ENCODE measurements around the gene VEPH1.

- TF ChIP-seq CTCF (IDR thresholded peaks at IDR 0.05; ENCODE audit: low read depth, low read length, poor library complexity, severe bottlenecking) (peak; percentile 44), EZH2phosphoT487 (IDR thresholded peaks at IDR 0.05; ENCODE audit: borderline replicate concordance, low read length) (no peak)
These were observed 148.5 kb downstream of the VEPH1 start for GRCh38 chr3:157354722-157355121.

Measured in DOHH2 (cell line).